HG02571 (cell line): ENCODE data around the gene EDN2.

Source experiments
- ATAC-seq: cut with Tn5 transposase; IDR thresholded peaks from one replicate; pipeline ENCODE4 v1.9.1; 2021; ENCODE audit warnings: mild to moderate bottlenecking, moderate library complexity; ENCODE audit not compliant: unreplicated experiment

Gene EDN2

GRCh38 chr1:41484402-41485241, at the start of gene EDN2:
TSS of gene EDN2 (minus strand) at chr1:41484683. CDS start at chr1:41484601, 82 bp downstream.
- ATAC-seq, result no peak

DNA sequence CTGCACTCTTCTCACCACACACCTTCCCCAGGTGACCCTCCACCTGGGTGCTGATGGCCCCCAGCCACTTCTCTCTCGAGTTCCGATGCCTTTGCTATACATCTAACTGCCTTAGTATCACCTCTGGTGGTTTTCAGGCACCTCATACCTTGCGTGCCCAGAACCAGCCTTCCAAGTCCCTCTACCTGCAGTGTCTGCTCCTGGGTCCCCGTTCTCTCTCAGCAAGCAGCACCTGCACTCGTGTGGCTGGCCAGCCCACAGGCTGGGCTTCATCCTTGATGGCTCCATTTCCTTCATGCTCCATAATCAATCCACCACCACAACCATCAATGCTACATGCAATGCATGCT, 49.2 kb upstream of the EDN2 start:
- ATAC-seq, result no peak

GRCh38 chr1:41533016-41533730, 48.7 kb upstream of the EDN2 start:
- ATAC-seq, result no peak

- ATAC-seq, result no peak
Measured at GRCh38 chr1:41532206-41532975, 47.9 kb upstream of the EDN2 start.

- ATAC-seq, result no peak
Measured at GRCh38 chr1:41530411-41530810, 45.9 kb upstream of the EDN2 start.

DNA sequence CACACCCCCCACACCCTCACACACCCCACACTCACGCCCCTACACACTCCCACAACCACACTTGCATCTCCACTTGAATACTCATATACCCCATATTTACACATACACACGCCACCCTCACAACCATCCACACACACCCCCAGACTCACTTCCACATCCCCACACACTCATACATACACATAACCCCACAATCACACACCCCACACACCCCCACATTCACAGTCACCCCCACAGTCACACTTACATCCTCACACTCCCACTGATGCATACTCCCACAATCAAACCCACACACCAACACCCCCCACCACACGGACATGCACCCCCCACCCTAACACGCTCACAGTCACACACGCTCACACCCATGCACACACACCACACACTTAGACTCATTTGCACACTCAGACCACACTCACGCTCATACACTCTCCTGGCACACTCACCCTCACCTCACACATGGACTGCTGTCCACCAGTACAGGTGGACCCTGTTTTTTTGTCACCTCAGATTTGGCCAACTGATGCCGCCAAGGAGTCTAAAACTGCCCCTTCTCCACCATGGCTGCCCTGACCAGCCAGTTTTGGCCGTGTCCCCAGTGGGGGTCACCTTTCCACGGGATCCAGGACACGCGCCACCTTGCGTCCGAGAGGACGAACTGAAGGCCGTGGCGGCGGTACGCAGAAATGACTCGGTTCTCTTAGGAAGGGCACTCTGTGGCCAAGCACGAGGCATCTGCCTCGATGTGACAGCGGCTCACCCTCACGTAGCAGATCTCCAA, 45.3 kb upstream of the EDN2 start:
- no peak for ATAC-seq

GRCh38 chr1:41528726-41529605, 44.5 kb upstream of the EDN2 start:
- ATAC-seq, result no peak

DNA sequence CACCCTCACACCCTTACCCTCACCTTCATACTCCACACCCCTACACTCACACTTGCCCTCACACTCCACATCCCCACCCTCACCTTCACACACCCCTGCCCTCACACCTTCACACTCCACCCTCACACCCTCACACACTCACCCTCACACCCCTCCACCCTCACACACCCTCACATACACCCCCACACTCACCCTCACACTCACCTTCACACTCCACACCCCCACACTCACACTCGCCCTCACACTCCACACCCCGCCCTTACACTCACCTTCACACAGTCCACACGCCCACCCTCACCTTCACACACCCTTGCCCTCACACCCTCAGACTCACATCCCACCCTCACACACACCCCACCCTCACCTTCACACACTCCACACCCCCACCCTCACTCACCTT, 43.6 kb upstream of the EDN2 start:
- ATAC-seq, result no peak

DNA sequence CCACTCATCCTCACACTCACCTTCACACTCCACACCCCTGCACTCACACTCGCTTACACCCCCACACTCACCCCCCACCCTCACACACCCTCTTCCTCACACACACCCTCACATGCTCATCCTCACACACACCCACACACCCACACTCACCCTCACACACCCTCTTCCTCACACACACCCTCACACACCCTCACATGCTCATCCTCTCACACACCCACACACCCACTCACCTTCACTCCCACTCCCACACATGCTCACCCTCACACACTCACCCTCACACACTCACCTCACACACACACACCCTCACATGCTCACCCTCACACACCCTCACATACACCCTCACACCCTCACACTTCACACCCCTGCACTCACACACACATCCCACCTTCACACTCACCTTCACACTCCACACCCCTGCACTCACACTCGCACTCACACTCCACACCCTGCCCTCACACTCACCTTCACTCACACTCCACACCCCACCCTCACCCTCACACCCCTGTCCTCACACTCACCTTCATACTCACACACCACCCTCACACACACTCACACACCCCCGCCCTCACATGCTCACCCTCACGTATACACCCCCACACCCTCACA, 42.6 kb upstream of the EDN2 start:
- no peak for ATAC-seq

DNA sequence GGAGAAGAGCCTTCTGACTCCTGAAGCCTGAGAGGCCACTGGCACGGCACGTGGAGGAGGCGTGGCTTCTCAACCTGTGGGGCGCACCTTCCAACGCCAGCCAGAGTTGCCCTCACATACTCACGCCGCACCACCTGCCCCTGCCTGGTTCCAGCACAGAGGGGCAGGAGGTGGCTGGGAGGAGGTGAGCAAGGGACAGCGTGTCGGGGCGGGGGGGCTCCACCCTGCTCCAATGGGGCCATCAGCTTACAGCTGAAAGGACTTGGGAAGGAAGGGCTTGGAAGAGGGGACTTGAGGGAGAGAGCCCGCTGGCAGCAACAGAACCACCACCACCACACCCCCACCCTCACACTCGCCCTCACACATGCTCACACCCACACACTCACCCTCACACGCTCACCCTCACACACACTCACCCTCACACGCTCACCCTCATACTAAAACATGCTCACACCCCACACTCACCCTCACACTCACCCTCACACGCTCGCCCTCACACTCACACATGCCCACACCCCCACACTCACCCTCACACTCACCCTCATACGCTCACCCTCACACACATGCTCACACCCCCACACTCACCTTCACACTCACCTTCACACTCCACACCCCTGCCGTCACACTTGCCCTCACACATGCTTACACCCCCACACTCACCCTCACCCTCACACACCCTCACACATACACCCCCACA, 41.6 kb upstream of the EDN2 start:
- ATAC-seq, result no peak

DNA sequence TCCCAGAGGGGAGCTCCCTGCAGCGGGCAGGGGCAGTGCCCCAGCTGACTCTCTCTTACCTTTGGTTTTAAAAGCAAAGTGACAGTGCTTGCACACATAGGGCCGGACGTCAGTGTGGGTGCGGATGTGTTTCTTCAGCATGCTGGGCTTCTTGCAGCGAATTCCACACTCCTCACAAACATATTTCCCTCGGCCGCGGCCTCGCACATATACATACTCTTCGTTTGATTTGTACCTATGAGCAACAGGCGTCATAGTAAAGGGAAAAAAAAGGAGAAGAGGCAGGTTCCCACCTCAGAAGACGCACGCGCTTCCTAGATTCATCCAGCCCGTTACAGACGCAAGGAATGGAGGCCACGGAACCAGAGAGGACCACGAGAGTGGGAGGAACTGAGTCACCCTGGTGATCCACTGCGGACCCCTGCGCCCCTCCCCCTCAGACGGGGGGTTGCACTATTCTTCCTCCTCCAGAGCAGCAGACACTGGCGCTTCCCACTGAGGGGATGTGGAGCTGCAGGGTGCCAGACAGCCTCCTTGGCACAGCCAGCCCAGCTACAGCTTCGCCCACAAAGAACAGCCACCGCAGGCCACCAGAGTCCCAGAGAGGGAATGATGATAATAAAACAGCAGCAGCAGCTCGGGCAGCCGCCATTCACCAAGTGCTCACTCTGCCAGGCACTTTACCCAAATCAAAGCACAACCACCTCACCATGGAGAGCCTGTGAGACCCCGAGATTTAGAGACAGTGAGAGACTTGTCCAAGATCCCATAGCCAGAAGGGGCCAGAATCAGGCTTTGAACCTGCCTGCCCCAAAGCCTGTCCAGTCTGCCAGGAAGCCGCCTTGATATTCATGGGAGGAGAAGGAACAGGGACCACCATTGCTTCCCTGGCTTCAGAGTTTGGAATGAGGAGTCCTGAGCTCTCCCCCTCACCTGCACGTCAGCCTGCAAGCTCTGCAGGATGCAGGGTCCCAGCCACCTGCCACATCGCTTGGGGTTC, 40.5 kb upstream of the EDN2 start:
- no peak for ATAC-seq

DNA sequence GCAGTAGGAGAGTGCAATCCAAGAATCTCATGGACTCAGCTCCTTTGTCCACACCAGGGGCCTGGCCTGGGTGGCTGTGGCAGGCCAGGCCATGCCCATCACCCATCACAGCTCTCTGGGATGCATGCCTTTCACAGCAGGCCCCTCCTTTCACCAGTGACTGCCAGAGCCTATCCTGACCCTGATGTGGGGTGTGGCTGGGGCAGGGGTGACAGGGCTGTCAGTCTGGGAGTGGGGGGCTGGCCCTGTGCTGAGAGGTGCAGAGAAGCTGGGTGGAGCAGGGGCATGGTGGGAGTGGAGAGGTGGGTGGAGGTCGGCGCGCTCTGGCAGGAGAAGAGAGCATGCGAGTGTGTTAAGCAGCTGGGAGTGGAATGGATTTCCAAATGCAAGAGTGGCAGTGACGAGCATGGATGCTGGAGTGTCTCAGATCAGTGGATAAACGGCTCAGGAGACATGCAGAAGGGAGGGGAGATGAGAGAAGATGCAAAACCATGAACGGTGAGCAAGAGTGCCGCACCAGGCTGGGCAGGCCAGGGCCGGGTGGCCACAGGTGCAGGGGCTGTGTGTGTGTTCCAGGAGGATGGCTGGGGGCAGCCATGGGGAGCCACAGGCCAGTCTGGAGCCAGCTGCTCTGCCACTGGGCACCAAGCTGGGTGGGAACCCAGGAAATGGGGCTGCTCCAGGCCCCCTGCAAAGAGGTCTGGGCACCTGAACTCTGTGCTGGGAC, 39.6 kb upstream of the EDN2 start:
- no peak for ATAC-seq

GRCh38 chr1:41523071-41523470, 38.6 kb upstream of the EDN2 start:
- no peak for ATAC-seq

DNA sequence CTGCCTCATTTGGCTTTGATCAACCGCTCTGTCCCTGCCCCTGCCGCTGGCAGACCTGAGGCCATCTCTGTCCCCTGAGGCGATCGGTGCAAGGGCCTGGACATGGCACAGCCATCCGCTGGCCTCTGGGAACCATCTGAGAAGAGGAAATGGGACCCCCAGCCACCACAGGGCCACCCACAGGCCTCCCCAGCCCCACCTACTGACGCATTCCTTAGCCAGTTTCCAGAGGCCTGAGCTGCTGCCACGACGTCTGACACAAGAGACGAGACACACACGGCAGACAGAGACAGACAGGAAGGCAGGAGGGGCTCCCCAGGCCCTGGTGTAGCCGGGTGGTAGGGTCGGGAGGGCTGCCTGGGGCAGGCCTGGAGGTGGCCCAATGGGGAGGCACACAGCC, 37.3 kb upstream of the EDN2 start:
- ATAC-seq, result no peak

DNA sequence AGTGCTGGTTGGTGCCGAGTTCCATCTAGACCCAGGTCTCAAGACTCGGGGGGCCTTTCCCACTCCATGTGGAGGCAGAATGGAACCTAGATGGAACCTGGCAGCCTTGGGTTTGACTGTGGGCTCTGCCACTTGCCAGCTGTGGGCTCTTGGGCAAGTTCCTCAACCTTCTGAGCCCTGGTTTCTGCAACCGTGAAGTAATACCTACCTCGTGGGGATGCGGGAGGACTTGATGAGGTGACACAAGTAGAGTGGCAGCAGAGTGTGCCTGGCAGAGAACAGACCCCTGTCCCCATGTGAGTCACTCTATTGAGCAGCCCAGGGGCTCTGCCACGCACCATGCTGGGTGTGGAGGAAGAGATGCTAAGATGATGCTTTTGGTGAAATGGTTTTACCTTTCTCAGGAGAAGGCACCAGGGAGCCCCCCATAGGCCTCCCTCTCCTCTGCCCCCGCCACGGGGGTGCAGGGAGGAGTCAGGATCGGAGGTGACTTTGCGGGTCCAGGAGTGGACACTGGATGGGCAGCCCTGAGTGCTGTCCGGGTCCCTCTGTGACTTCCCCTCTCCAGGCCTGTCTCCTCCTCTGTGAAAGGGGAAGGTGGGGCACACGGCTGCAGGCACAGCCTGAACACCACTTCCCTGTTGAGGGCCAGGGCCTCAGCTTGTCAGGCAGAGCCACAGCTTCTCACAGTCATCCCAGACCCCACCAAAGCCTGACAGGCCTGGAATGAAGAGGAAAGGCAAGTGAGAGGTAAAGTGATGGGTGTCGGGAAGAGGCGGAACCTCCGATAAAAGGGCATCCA, 36.7 kb upstream of the EDN2 start:
- ATAC-seq, result no peak

DNA sequence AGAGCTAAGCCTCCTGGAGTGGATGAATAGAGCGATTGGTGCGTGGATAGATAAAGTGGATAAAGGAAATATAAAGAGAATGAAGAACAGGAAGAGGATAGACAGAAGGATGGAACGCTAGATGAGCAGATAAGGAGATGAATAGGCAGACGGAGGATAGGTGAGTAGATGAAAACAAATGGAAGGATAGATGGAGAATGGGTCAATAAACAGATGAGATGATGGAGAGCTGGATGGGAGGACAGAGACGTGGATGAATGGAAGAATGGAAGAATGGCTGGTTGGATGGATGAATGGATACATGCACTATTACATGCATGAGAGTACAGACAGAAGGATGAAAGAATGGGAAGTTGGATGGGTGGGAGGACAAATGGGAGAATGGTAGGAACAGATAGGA, 35.2 kb upstream of the EDN2 start:
- ATAC-seq, result no peak
